ENCODE data around the gene C3orf80. TPM values are rescaled to one million over a fixed set of nuclear protein-coding genes. Genes with fewer than 3 reads are reported as not detected.

Gene C3orf80
- total and polyA plus RNA-seq, 2 experiments from 2014 or later: 0.25 to 0.43 TPM

DNA sequence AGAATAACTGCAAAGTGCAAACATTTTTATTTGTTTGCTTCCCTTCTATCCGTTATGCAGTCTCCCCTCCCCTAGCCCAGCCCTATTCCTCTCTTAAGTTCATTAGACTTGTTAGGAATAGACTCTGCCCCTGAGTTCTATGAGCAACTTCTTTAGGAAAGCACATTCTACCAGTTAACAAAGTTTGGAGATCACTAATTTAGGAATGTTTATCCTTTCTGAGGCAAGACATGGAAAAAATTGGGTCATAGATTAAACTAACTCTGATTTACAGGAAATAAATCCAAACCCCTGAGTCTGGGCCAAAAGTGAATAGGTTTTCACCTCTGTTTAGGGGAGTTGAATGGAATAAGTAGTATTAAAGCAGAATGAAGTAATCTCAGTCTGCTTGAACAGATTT, 34.4 kb downstream of the C3orf80 start:
- no peaks in the 10 kb centered on the region for H3K79me2 ChIP-seq (ENCODE audit: insufficient read depth)
- H3F3A ChIP-seq (ENCODE audit: insufficient read depth): no peaks in the 10 kb centered on the region; the same call in 1 of the 2 replicates
- H4K20me1 ChIP-seq (ENCODE audit: insufficient read depth): no peaks in the 10 kb centered on the region
- no peak overlapping the region for H2AFZ ChIP-seq
- in situ Hi-C loops (cut with MboI): no loop called here
- TF ChIP-seq EZH2phosphoT487 (IDR thresholded peaks at IDR 0.05; ENCODE audit: insufficient read depth, low read depth) (no peak), EZH2 (IDR thresholded peaks at IDR 0.05; ENCODE audit: insufficient read depth, poor library complexity, severe bottlenecking) (no peak)
- H3K27me3 ChIP-seq (replicated peaks; ENCODE audit: insufficient read depth): no peaks in the 10 kb centered on the region
- WGBS, 2 experiments (ENCODE audit: low coverage in 1 of 2, low lambda C conversion rate in 2 of 2, missing lambda C conversion rate in 2 of 2): 80 to 94% methylated on average over 1 of the region's 1 CpG
- no peak overlapping the region for H3K9ac ChIP-seq
- H3K27ac ChIP-seq: no peak overlapping the region
- H3K9me2 ChIP-seq (ENCODE audit: insufficient read depth): no peaks in the 10 kb centered on the region
- peaks cover 6% of the 10 kb centered on the region; the same call in 1 of the 2 replicates for H3K36me3 ChIP-seq (ENCODE audit: low read depth)
- no peaks in the 10 kb centered on the region for H3K9me3 ChIP-seq (ENCODE audit: low read depth)
- DNase-seq: no peak
- H3K4me2 ChIP-seq (ENCODE audit: unreplicated experiment): no peak overlapping the region
- H3K4me1 ChIP-seq (ENCODE audit: insufficient read depth): no peaks in the 10 kb centered on the region
- no peak overlapping the region for H3K4me3 ChIP-seq

DNA sequence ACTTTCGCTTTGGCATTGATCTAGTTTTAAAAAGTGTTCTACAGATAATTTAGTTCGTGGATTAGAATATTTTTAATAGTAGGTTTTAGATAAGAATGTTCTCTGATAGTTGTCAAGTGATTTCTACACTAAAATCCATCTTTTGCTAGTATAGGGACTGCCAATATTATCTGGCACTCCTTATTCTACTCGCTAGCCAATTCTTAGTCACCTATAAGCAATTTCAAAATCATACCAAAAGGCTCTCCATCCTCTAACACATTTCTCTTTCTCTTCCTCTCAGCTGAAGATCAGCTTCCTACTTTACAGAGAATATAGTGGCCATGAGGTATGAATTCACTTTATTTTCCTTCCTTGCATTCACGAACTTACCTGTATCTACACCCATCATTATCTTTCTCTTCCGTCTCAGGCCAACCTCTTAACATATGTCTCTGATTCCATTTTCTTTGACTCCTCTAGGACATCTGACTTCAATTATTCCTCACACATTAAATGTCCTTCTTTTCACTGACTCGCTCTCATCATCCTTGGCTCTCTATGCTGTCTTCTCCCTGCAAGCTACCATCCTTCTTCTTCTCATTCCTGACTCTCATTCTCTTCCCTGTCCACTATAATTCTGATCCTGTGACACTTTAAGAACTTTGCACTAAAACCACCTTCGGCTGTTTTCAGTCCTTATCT, 35.5 kb downstream of the C3orf80 start:
- Histone ChIP-seq H3K27me3 (replicated peaks; ENCODE audit: insufficient read depth) (no peaks in the 10 kb centered on the region), H3K4me2 (ENCODE audit: unreplicated experiment) (no peak overlapping the region), H3K4me1 (ENCODE audit: insufficient read depth) (no peaks in the 10 kb centered on the region), H2AFZ (no peak overlapping the region), H3K27ac (no peak overlapping the region), H3K9ac (no peak overlapping the region), H3K79me2 (ENCODE audit: insufficient read depth) (no peaks in the 10 kb centered on the region), H3K9me2 (ENCODE audit: insufficient read depth) (no peaks in the 10 kb centered on the region), H3K9me3 (ENCODE audit: low read depth) (no peaks in the 10 kb centered on the region), H3K36me3 (ENCODE audit: low read depth) (peaks cover 6% of the 10 kb centered on the region; the same call in 1 of the 2 replicates), H4K20me1 (ENCODE audit: insufficient read depth) (no peaks in the 10 kb centered on the region), H3K4me3 (no peak overlapping the region), H3F3A (ENCODE audit: insufficient read depth) (no peaks in the 10 kb centered on the region; the same call in 1 of the 2 replicates)
- in situ Hi-C loops (cut with MboI): no loop called here
- TF ChIP-seq EZH2 (IDR thresholded peaks at IDR 0.05; ENCODE audit: insufficient read depth, poor library complexity, severe bottlenecking) (no peak), EZH2phosphoT487 (IDR thresholded peaks at IDR 0.05; ENCODE audit: insufficient read depth, low read depth) (no peak)
- DNase-seq: peak; percentile 7
- WGBS, 2 experiments (ENCODE audit: low coverage in 1 of 2, low lambda C conversion rate in 2 of 2, missing lambda C conversion rate in 2 of 2): 82 to 85% methylated on average over 7 of the region's 7 CpGs

DNA sequence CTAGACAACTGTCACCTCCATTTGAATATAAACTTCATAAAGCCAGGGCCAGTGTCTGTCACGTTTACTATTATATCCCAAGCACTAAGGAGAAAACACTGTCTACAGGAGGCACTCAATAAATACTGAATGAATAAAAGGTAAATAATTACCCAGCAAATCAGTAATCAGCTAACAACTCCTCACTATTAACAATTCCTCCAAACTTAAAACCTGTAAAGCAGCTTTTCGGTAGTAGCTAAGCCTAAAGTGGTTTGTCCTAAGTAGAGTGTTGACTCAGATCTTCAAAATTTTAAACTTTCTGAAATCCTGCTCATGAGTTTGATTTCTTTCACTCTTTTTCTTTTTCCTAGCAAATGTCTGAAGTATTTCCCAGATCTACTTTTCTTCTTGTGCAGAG, 39.9 kb downstream of the C3orf80 start:
- no peaks in the 10 kb centered on the region; the same call in 1 of the 2 replicates for H3F3A ChIP-seq (ENCODE audit: insufficient read depth)
- H3K9me3 ChIP-seq (ENCODE audit: low read depth): no peaks in the 10 kb centered on the region
- DNase-seq: no peak
- H3K9ac ChIP-seq: no peak overlapping the region
- H4K20me1 ChIP-seq (ENCODE audit: insufficient read depth): no peaks in the 10 kb centered on the region
- H2AFZ ChIP-seq: no peak overlapping the region
- 97 to 100% methylated on average over 2 of the region's 2 CpGs for WGBS, 2 experiments (ENCODE audit: low coverage in 1 of 2, low lambda C conversion rate in 2 of 2, missing lambda C conversion rate in 2 of 2)
- H3K4me1 ChIP-seq (ENCODE audit: insufficient read depth): no peaks in the 10 kb centered on the region
- in situ Hi-C loops (cut with MboI): no loop called here
- H3K27ac ChIP-seq: no peak overlapping the region
- no peak for TF ChIP-seq EZH2phosphoT487 (IDR thresholded peaks at IDR 0.05; ENCODE audit: insufficient read depth, low read depth)
- TF ChIP-seq EZH2 (IDR thresholded peaks at IDR 0.05; ENCODE audit: insufficient read depth, poor library complexity, severe bottlenecking): no peak
- H3K79me2 ChIP-seq (ENCODE audit: insufficient read depth): no peaks in the 10 kb centered on the region
- no peaks in the 10 kb centered on the region for H3K27me3 ChIP-seq (replicated peaks; ENCODE audit: insufficient read depth)
- no peak overlapping the region for H3K4me2 ChIP-seq (ENCODE audit: unreplicated experiment)
- H3K36me3 ChIP-seq (ENCODE audit: low read depth): no peaks in the 10 kb centered on the region
- H3K9me2 ChIP-seq (ENCODE audit: insufficient read depth): no peaks in the 10 kb centered on the region
- H3K4me3 ChIP-seq: no peak overlapping the region

Other genes starting within 250 kb of the C3orf80 start
- 0.51 and 2.8 TPM in 2 replicates for gene IL12A, start 236.6 kb upstream of the C3orf80 start, total RNA-seq (2014; rRNA removed; shearing (Covaris generic))
- 1.6 and 2.2 TPM in 2 replicates for gene IL12A, start 236.6 kb upstream of the C3orf80 start, polyA plus RNA-seq (2016; fragmentation: Nextera tagmentation; extraction: Ambion mirVana)
- 48.4 and 59.4 TPM in 2 replicates for gene IFT80, start 173.8 kb downstream of the C3orf80 start, total RNA-seq (2014; rRNA removed; shearing (Covaris generic))
- gene IFT80, start 173.8 kb downstream of the C3orf80 start, polyA plus RNA-seq (2016; fragmentation: Nextera tagmentation; extraction: Ambion mirVana): 15.2 and 19.8 TPM in 2 replicates
- gene SMC4, start 174.2 kb downstream of the C3orf80 start, total RNA-seq (2014; rRNA removed; shearing (Covaris generic)): 40.2 and 73.6 TPM in 2 replicates
- gene SMC4, start 174.2 kb downstream of the C3orf80 start, polyA plus RNA-seq (2016; fragmentation: Nextera tagmentation; extraction: Ambion mirVana): 69.7 and 88.2 TPM in 2 replicates
- 14.8 and 26.1 TPM in 2 replicates for gene TRIM59, start 224.4 kb downstream of the C3orf80 start, total RNA-seq (2014; rRNA removed; shearing (Covaris generic))
- gene TRIM59, start 224.4 kb downstream of the C3orf80 start, polyA plus RNA-seq (2016; fragmentation: Nextera tagmentation; extraction: Ambion mirVana): 23.9 and 25.0 TPM in 2 replicates

All from GM23248 (cell line).